SK-MEL-5 (cell line): ENCODE measurements around the gene ZSCAN22. TPM values are rescaled to one million over a fixed set of nuclear protein-coding genes. Genes with fewer than 3 reads are reported as not detected.
"Not testable (repeated sequence)": the region's sequence is repeated elsewhere in the genome, so short reads cannot be mapped to it uniquely, and the experiment has no call there.

Source experiments
- DNase-seq: peaks from one replicate; pipeline ENCODE4 v3.0.0-alpha.2; 2016; ENCODE audit warnings: low read depth, low spot score
- in situ Hi-C: cut with HindIII; loops from 2 replicates; pipeline ENCODE4 v1.10.0; 2016; ENCODE audit warnings: low sequenced_read_pairs, high pct_unique_total_duplicates, low pct_unique_long_range_greater_than_20kb
- total RNA-seq: library from RNA; depleted of rRNA; stranded (reverse); fragments of >200 nt; shearing (Covaris generic); gene quantifications from 2 replicates; pipeline ENCODE4 v1.2.3, GENCODE V29; 2014

ZSCAN22 gene
- total RNA-seq, 1 experiment from 2014 or later: 2.9 TPM

DNA sequence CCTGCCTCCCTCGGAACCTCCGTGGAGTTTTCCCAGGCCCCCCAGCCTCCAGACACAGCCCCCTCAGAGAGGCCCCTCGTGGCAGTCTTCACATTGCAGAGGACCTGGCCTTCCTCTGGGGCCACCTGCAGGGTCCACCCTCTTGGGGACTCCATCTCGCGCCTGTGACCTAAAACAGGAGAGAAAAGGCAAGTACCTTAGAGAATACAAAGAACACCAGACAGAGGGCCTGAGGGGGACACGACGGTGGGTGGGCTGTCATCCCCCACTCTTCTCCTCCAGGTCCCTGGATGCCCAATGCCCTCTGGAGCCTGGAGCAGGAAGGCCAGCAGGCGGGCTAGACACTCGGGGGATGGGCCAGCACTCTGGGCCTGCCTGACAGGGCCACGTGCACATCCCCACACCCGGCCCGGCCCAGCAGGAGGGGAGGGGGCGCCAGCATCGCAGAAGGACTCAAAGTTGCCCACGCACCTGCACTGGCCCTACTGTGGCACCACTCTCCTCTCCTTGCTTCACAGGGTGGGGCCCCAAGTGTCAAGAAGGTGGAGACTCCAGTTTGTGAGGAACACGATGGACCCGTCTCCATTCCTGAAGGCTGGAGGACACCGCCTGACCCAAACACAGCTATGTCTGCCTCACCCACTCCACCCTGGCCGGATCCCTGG, 30.8 kb downstream of the ZSCAN22 start:
- in situ Hi-C loops: no loop called here
- DNase-seq: no peak

DNA sequence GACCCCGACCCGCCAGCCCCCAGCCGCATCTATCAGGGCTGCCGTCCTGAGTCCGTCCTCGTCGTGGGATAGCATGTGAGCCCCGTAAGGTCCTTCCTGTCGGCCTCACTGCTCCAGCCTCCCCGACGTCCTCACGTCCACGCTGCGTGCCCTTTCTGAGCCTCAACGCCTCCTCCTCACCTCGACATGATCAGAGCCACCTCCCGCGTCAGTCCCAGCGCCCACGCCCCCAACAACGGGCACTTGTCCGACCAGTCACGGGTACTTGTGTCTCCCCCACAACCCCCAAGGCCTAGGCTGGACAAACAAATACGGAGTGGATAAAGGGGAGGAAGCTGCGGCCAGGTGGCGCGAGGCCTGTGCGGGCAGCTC, 35.1 kb downstream of the ZSCAN22 start:
- peak; percentile 30 for DNase-seq
- in situ Hi-C loops: no loop called here

DNA sequence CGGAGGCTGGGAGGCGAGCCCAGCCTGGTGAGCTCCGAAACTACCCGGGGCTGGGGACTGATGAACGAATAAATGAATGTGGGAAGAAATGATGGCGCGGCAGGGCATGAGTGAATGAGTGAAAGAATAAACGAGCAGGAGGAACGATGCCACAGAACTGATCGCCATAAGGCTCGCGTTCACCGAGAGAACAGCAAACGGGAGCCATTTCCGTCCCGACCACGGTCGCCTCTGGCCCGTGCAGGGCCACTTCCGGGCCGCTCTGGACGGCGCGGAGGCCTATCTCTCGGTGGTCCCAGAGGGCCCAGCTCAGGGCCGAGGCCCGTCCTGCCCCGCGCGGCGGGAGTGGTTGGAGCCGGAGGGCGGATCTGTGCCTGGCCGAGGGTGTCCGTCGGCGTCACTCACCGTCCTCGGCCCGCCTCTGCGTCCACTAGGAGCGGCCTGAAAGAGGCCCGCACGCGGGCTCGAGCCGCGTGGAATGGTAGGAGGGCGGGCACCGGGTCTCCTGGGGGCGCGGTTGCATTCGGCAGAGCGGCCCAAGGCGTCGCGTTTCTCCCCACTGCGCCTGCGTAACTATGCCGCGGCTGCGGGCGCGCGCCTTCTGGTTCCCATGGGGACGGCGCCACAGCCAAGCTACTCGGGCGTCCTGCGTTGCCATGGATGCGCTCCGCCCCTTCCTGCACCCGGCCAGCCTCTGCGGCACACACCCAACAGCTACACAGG, 35.6 kb downstream of the ZSCAN22 start, which contains the start of gene ZNF497:
ZNF497 (minus strand) TSS at position 480 of the 723 bp plus-strand sequence. CDS start 5,116 bp downstream, outside the sequence.
- in situ Hi-C loops: no loop called here
- DNase-seq: peak; percentile 93

DNA sequence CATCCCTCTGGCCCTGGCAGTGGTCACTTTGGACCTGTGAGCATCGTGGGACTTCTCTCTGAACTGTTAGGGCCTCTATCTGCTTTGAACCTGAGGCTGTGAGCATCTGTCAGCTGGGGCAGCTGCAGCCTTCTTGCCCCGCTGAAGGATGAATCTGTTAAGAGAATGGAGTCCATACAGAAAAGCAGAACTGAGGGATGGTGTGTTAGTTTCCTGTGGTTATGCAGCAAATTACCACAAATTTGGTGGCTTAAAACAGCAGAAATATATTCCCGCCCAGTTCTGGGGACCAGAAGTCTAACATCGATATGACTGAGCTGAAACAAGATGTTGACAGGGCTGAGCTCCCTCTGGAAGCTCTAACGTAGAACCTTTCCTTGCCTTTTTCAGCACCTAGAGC, 37.4 kb downstream of the ZSCAN22 start:
- in situ Hi-C loops: no loop called here

DNA sequence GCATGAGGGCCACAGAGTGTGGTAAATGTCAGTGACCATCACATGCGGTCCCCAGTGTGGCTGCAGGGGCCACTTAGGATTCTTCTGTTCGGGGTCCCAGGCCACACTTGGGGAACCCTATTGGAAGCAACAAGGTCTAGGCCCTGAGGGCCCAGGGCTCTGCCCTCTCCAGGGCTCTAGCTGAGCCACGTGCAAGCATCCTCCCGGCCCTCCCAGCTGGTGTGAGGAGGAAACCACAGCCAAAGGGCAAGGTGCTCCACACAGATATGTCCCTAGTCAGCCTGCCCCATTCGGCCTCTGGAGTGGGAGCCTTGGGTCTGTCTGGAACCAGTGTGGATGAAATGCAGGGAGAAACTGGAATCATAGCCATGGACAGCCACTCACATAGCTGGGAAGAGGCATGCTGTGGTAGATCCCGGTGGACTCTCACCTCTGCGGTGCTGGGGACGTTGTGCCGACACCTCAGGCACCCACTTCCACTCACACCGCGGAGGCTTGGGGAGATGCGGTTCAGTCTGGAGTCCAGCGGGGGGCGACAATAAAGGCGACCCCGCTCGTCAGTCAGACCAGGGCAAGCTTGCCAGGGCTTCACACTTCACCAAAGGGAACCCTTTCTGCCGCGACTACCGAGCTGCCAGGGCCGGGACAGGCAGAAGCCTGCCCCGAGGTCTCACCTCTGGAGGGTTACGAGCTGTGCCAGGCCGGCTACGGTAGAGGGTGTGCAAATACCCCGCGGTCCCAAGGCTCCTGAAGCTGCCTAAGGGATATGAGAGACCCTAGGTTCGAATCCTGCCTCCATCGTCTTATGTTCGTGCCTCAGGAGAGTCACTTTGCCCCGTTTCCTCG, 40.0 kb downstream of the ZSCAN22 start:
- in situ Hi-C loops: no loop called here
- no peak for DNase-seq

More for the DNA sequence above, 37.4 kb downstream of the ZSCAN22 start:
- DNase-seq: no peak

GRCh38 chr19:58367698-58368454, 41.1 kb downstream of the ZSCAN22 start:
- no peak for DNase-seq
- in situ Hi-C loops: no loop called here

- DNase-seq: no peak
- in situ Hi-C loops: no loop called here
Observed at GRCh38 chr19:58368561-58369360, 42.0 kb downstream of the ZSCAN22 start.

GRCh38 chr19:58372311-58373133, 45.7 kb downstream of the ZSCAN22 start:
- DNase-seq: peak; percentile 23

GRCh38 chr19:58374200-58374599, 47.4 kb downstream of the ZSCAN22 start:
- no peak for DNase-seq
- in situ Hi-C loops: no loop called here

More at GRCh38 chr19:58372311-58373133, 45.7 kb downstream of the ZSCAN22 start:
- in situ Hi-C loops: no loop called here

DNA sequence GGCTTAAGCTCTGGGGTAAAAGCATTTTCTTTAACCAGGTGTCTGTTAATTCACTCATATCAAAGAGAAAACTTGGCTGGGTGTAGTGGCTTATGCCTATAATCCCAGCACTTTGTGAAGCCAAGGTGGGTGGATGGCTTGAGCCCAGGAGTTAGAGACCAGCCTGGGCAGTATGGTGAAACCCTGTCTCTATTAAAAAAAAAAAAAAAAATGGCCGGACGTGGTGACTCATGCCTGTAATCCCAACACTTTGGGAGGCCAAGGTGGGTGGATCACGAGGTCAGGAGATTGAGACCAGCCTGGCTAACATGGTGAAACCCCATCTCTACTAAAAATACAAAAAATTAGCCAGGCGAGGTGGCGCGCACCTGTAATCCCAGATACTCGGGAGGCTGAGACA, 49.9 kb downstream of the ZSCAN22 start:
- in situ Hi-C loops, DNase-seq: not testable (repeated sequence)

DNA sequence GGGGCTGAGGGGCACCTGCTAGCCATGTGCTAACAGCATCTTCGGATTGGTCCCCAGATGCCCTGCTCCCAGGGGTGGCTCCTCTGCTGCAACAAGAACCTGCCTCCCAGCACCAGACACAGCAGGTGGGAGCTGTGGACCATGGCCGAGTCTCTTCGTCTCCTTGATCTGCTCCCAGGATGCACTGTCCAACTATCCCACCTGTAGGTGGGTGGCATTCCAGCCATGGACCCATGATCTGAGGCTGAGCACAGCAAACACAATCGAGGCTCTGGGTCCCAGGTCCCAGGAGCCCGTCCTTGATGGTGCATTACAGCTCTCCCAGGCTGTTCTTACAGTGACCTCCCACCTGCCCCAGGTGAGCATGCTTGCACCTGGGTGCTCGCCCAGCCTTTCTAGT, 52.5 kb downstream of the ZSCAN22 start:
- DNase-seq: no peak
- in situ Hi-C loops: no loop called here

DNA sequence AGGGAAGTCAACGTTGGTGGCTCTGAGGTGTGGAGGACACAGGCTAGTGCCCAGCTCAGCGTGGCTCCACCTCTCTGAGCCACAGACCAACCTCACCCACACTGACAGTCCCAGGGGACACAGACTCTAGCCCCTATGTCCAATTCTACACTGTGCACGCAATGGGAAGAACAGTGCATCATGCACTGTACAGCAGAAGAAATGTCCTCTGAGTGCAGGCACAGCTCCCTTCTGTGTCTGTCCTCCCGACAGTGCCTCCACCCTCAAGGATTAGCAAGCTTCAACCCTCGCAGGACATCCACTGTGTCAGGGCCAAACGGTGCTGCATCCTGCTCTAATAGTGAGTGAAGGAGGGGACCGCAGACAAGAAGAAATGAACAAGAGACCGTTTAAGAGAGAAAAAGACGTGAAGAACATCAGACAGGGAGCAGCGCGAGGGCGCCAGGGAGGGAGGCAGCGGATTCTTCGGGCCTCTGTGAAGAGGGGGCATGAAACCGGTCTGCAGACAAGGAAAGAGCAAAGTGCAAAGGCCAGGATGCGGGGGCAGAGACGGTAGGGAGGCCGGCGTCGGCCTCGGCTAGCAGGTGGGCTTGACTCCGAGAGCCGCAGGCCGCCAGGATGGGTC, 53.4 kb downstream of the ZSCAN22 start:
- in situ Hi-C loops: no loop called here
- no peak for DNase-seq

- in situ Hi-C loops: no loop called here
- DNase-seq: peak; percentile 100
Observed at GRCh38 chr19:58380662-58381459, 54.1 kb downstream of the ZSCAN22 start, which contains the start of gene ZNF837. ZNF837 (minus strand) TSS chr19:58381030; CDS start chr19:58369332, 11,698 bp downstream.

GRCh38 chr19:58381460-58382212, 54.8 kb downstream of the ZSCAN22 start:
- in situ Hi-C loops: no loop called here

More at GRCh38 chr19:58381460-58382212, 54.8 kb downstream of the ZSCAN22 start:
- DNase-seq: no peak
